HPDE6-E6E7 (cell line): ENCODE results near the gene GCFC2.

Source experiments
- DNase-seq: peaks from one replicate; pipeline ENCODE4 v3.0.0; 2011; ENCODE audit warnings: missing footprints; ENCODE audit errors: extremely low spot score

Gene GCFC2

GRCh38 chr2:75627902-75628504 is 82.7 kb downstream of the GCFC2 start:
- peak; percentile 66 for DNase-seq

DNA sequence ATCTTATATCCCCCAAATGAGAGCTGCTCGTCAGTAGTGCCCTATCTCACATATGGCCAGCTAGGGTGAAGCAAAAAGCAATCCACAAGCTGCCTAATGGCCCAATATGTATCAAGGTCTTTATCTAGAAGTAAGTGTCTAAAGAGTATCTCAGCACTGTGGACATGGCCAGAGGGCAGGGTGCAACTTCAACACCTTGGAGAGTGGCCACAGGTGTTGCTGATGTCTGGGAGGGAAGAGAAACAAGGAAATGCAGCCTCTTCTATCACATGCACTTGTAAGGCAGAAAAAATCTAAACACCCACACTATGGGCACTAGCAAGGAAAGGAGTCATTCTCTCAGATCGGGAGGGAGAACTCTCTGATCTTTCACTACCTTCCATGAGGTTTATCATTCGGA is 87.8 kb downstream of the GCFC2 start:
- no peak for DNase-seq

DNA sequence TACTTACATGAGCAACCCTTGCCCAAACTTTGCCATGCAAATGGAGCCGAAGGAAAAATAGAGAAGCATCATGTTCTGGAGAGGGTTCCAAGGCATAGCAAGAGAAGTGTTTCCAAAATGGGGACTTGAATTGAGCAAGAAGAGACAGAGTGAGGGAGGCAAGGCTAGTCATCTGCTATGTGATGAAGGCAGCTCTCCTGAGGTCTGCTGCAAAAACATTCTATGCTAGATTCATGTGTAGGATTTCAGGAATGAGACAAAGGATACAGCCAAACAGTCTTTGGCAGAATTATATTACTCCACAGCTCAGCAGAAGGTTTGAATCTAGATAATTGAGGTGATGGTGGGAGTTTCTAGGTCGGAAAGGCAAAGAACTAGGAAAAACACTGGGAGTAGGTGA is 88.2 kb downstream of the GCFC2 start:
- DNase-seq = no peak

- DNase-seq = no peak
These were observed 89.5 kb downstream of the GCFC2 start for GRCh38 chr2:75621228-75621627.

DNA sequence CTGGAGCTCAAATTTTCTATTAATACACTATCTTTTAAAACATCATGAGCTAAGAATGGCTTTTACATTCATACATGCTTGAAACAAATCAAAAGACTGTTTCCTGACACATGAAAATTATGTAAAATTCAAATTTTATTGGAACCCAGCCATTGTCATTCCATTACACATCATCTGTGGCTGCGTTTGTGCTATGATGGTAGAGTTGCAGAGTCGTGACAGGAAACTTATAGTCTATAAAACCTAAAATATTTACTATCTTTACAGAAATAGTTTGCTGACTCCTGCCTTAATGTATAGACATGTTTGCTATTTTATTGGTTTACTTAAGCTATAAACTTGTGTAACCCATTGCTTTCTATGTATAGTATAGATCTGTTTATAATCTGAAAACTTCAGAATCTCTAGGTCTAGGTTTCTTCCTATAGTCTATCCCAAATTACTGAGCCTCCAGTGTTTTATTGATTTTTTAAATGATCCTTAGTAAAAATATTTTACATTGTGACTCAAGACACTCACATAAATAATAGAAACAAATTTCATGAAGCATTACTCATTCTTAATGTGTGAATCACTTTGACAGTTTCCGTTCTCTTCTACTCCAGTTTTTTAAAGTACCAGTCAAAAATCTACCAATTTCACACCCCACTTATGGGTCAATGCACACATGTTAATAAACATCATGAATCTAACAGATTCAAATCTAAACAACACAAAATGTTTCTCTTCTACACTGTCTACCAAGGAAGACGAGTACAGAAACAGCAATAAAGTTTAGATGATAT is 90.6 kb downstream of the GCFC2 start:
- DNase-seq = no peak

DNA sequence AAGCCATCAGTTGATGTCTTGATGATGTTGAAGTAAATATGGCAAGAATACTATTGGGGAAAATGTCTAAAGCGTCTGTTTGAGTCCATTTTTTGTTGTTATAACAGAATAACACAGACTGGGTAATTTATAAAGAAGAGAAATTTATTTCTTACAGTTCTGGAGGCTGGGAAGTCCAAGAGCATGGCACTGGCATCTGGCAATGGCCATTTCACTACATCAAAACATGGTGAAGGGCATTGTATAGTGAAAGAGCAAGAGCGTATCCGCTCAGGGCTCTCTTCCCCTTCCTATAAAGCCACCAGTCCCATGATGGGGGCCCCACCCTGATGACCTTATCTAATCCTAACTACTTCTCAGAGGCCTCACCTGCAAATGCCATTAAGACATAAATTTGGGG is 93.8 kb downstream of the GCFC2 start:
- DNase-seq = no peak

DNA sequence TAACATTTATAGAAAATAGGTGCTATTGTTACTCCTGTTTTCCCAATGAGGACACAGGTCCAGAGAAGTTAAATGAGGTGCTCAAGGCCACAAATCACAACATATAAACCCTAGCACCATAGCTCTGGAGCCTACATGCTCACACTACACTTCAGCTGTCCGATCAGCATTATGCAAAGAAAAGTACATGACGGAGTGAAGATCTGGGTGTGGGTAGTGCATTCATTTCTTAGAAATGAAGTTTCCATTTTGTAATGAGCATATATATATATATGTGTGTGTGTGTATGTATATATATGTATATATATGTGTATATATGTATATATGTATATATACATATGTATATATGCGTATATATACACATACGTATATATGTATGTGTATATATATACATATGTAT is 94.3 kb downstream of the GCFC2 start:
- no peak for DNase-seq

GRCh38 chr2:75614162-75614651 is 96.5 kb downstream of the GCFC2 start:
- no peak for DNase-seq

DNA sequence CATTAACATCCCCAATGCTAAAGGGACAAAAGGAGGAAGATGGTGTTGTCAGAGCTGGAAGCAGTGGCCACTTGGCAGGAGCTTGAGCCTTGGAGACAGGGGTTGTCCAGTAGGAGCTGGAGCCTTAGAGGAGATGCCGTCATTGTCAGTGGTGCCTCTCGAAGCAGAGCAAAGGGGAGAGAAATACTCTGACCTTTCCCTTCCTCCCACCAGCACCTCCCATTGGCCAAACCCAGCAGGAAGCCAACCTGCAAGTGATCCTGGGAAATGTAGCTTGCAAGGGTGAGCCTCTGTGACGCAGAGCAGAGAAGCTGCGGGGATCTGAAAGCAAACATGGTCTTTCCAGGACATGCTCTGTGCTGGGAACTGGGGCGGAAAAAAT is 97.9 kb downstream of the GCFC2 start:
- no peak for DNase-seq
